GM10248 (cell line): ENCODE results near the gene MICU2.

ENCODE experiments used
- CTCF ChIA-PET: fragments of 300-600 bp; sonication (Branson Sonifier 250); formaldehyde crosslinking; extraction: SDS; loops from one replicate; lab custom pipeline; 2021; ENCODE audit warnings: antibody characterized with exemption; lab: Yijun Ruan, JAX
- POLR2A ChIA-PET: fragments of 350-650 bp; sonication (Branson Sonifier 250); formaldehyde crosslinking; extraction: SDS; loops from one replicate; lab custom pipeline; 2020; ENCODE audit warnings: antibody characterized with exemption; lab: Yijun Ruan, JAX
- DNase-seq: peaks from one replicate; pipeline ENCODE4 v3.0.0; 2012; ENCODE audit errors: extremely low spot score
- CTCF ChIP-seq: IDR thresholded peaks from 2 replicates; pipeline ENCODE4 v1.5.1; 2012; ENCODE audit warnings: mild to moderate bottlenecking, low read depth; ENCODE audit errors: extremely low read depth, missing control alignments, control extremely low read depth

MICU2 gene

GRCh38 chr13:21576426-21576825 is 27.5 kb downstream of the MICU2 start:
- DNase-seq, result no peak
- ChIA-PET POLR2A (no interaction called here), CTCF (interaction anchor here (0.8 to 1.5 kb wide), 6 partner anchors 9 to 62 kb away, joined by 3 to 5 read pairs (median 4); no protein-coding TSS in a partner anchor)
- TF ChIP-seq CTCF, result no peak

GRCh38 chr13:21573920-21574712 is 29.9 kb downstream of the MICU2 start:
- POLR2A ChIA-PET, result no interaction called here
- no peak for DNase-seq
- TF ChIP-seq CTCF, result no peak
- CTCF ChIA-PET, result interaction anchor here (1.1 to 1.6 kb wide), 5 partner anchors 11 to 17 kb away, joined by 3 to 4 read pairs (median 4); no protein-coding TSS in a partner anchor

GRCh38 chr13:21569686-21570085 is 34.3 kb downstream of the MICU2 start:
- TF ChIP-seq CTCF, result no peak
- CTCF ChIA-PET, result interaction anchor here (0.6 to 1.6 kb wide), 4 partner anchors 17 to 74 kb away, joined by 3 read pairs; no protein-coding TSS in a partner anchor
- DNase-seq, result no peak
- POLR2A ChIA-PET, result no interaction called here

- CTCF ChIA-PET, result interaction anchor here (0.9 to 2.7 kb wide), 6 partner anchors 11 to 22 kb away, joined by 3 to 15 read pairs (median 3); no protein-coding TSS in a partner anchor
- peak; percentile 24 for DNase-seq
- no peak for TF ChIP-seq CTCF
- POLR2A ChIA-PET, result no interaction called here
Measured at GRCh38 chr13:21568854-21569253, 35.1 kb downstream of the MICU2 start.

- POLR2A ChIA-PET, result no interaction called here
- no peak for TF ChIP-seq CTCF
- CTCF ChIA-PET, result interaction anchor here (1.2 to 2.7 kb wide), 4 partner anchors 9 to 70 kb away, joined by 3 to 15 read pairs (median 5); no protein-coding TSS in a partner anchor
- peak; percentile 25 for DNase-seq
Measured at GRCh38 chr13:21567714-21568113, 36.3 kb downstream of the MICU2 start.

- DNase-seq, result no peak
- CTCF ChIA-PET, result interaction anchor here (1.0 to 3.1 kb wide), 12 partner anchors 8 to 64 kb away, joined by 3 to 15 read pairs (median 5); no protein-coding TSS in a partner anchor
- POLR2A ChIA-PET, result no interaction called here
- peak; percentile 10 for TF ChIP-seq CTCF
Measured at GRCh38 chr13:21557995-21558394, 46.0 kb downstream of the MICU2 start.
